GM21381 (cell line): ENCODE data around the gene GABRR3.

Source experiments
- ATAC-seq: cut with Tn5 transposase; IDR thresholded peaks from one replicate; pipeline ENCODE4 v1.9.1; 2021; ENCODE audit warnings: mild to moderate bottlenecking, moderate library complexity; ENCODE audit not compliant: unreplicated experiment

GABRR3 gene

DNA sequence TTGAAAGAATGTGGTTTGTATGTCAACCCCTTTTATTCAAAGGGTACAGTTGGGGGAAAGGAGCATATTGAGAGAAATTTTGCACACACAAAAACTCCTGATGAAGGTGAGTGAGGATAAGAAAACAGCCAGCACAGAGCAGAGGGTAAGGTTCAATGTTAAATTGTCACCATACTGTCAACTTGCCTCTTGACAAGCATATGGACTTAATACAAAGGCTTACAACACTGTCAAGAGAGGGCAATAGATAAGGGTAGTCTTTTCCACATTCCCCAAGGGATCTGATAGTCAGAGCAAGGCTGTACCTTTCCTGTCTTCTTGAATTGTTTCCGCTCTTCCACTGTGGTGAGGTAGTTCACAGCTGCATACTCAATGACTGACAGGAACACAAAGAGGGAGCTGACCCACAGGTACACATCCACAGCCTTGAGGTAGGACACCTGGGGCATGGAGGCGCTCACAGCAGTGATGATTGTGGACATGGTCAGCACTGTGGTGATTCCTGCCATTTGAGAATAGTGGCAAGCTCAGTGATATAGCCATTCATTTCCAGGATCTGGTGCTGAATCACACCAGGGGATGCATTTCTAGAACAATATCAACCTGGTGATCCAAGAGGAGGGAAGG is 42.5 kb downstream of the GABRR3 start:
- ATAC-seq = no peak

DNA sequence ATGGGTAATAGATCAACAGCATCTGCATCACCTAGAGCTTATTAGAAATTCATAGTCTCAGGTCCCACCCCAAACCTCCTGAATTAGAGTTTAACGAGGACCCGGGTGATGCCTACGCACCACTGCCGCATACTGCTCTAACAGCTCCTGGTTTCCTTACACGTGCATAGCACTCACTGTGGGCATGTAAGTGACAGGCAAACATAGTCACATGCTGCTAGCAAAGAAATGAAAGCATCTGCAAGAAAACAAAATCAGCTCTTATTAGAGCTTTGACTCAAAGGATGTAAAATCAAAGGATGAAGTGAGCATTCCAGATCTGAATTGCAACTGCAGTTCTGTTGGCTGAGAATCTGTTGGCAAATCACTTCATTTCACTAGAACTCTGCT is 43.8 kb downstream of the GABRR3 start:
- ATAC-seq = no peak

DNA sequence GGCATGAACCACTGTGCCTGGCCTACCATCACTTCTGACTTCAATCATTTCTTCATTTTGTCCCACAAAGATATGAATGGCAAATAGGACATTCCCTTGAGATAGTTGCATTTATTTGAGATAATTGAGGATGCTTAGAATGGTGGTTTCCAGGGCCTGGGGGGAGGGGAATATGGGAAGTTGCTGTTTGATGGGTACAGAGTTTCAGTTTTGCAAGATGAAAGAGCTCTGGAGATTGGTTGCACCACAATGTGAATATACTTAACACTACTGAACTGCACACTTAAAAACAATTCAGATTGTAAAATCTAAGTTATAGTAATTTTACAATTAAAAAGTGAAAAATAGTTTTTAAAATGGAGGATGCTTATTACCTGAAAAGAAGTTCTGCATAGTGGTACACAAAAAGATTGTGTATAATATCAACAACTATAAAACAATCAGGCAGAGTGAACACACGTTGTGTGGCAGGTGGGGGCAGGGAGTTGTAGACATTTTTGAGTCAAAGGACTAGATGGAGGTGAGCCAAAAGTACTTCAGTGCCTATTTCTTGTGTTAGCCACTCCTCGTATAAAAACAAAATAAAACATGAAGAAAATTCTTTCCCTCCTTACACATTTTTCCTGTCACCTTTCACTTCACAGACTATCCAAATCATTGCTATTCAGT is 44.4 kb downstream of the GABRR3 start:
- ATAC-seq = no peak

DNA sequence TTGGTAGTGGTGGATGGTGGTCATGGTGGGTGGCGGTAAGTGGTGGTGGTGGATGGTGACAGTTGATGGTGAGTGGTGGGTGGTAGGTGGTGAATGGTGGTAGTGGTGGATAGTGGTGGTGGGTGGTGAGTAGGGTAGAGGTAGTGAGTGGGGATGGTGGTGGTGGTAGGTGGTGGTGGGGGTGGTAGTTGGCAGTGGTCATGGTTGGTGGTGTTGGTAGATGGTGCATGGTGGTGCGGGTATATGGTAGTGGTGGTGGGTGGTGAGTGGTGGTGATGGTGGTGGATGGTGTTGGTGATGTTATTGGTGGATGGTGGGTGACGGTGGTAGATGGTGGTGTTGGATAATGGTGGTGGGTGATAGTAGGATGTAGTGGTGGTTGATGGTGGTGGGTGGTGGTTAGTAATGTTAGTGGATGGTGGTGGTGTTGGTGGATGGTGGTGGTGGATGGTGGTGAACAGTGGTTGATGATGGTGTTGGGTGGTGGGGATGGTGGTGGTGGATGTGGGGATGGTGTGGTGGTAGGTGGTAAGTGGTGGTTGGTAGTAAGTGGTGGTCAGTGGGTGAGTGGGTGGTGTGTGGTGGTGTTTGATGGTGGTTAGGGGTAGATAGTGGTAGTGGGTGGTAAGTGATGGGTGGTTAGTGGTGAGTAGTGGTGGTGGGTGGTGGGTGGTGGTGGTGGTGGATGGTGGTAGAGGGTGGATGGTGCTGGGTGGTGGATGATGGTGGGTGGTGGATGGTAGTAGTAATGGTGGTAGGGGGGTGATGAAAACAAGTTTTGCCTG is 46.1 kb downstream of the GABRR3 start:
- ATAC-seq = no peak

DNA sequence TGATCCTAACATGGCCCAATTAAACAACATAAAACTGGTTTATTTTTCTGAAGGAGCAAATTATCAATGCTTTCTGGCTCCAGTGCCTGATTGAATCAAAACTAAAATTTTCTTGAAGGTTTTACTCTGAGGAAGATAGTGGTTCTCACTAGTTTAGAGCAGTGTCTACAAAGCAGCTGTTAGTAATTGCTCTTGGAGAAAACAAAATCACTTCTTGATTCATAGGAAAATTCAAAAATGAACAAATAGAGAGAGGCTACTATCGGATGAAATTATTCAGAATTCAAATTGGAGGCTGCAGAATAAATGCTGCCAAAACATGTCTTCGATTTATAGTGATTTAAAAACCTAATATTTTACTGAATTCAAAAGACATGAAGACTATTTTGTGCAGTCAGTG is 47.8 kb downstream of the GABRR3 start:
- no peak for ATAC-seq

DNA sequence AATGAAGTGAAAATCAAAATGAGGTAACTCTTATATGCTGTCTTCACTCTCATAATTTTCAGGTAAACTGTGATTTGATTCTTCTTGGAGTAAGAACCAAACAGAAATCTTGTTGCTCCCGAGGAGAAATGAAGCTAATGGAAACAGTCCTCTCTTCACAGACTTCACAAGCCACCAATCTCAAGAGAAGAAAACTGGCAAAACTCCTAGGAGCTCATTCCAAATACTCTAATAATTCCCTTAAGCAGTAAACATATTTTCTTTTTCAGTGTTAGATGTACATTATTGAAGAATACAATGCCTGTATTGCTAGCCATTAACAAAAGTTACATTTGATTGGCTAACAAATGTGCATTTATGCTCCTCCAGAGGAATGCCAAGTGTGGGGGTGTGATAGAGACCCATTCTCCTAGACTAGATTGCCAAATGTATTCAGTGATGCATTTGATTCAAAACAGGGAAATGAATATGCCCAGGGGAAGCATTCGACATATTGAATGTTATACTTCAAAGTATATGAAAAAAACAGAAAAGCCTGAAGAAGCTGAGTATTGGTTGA is 51.1 kb downstream of the GABRR3 start:
- ATAC-seq = no peak

DNA sequence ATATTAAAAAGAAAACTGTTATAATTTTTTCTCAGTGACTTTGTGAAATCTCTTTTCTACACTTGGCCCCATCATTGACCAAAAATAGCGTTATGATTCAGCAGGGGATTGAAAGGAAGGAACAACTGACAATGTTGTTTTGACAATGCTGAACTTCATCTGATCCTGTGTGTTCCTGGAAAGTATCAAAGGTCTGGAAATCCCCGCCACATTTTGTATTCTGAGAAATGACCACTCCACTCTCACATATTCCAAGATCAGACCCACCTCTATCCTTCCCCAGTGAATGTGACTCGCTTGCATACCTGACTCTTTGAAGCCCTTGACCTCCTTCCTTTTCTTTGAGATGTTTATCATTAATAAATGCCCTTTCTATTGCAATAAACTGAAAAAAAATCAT is 53.2 kb downstream of the GABRR3 start:
- no peak for ATAC-seq

DNA sequence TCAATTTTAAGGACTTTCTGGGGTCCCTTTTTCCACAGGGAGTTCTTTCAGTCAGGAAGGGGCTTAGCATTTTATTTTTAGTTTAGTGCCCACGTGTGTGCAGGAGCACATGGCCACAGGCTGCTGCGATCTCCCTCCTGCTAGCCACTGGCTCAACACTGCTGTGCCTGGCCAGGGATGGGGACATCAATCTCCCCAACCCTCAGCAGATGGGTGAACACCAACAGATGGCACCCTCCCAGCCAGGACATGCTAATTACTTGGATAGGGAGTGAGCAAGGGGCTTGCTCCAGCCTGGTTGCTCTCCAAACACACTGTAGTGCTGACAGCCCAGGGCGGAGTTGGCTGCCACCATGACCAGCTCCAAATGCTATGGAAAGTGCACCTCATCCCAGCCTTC is 55.5 kb downstream of the GABRR3 start:
- no peak for ATAC-seq

DNA sequence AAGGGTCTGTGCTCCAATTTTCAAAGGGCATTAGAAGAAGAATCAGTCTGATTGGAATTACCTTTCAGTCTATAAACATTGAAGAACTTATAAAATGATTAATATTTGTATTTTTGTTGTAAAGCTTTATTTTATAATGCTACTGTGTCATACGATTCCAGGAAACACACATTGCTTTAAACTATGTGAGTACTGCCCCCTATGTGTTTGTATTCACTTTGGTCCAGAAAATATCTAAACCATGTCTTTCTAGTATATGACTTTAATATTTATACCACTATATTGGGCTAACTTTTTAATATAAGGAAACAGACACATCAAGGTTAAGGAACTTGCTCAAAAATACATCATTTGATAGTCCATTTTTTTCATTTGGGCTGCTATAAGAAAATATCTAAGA is 59.6 kb downstream of the GABRR3 start:
- ATAC-seq = no peak

DNA sequence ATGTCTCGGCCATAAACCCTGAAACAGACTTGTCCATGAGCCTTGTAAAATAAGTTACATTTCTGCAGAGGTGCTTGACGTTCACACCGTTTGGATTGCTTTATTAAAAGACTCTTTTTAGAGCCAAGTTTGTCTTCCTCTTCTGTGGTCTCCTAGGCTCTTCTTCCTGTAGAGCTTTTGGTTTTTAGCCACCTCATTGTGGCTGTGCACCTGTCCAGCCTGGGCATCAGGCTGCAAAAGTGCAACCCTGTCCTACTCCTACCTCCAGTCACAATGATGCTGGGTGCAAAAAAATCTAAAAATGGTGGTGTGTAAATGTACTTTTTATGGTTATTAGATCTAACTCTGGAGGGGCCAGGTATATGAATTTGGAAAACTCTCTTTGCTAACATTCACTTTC is 60.1 kb downstream of the GABRR3 start:
- no peak for ATAC-seq

DNA sequence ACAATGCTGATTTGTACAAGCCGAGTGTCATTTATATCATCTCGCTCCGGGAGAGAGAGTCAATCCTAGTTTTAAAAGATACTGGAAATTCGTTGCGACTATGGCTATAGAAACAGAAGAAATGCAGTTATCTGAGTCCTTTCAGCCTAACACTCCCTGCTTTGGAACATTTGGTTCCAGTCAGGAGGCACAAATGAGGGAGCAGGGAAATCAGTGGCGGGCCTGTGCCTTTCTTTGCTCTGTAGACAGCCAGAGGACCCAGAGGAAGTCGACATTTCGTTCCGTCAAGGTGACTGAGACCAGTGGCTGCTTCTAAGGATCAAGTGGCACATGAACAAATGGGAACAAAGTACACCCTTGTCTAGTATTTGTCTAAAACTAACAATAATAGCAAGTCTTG is 62.1 kb downstream of the GABRR3 start:
- ATAC-seq = no peak

DNA sequence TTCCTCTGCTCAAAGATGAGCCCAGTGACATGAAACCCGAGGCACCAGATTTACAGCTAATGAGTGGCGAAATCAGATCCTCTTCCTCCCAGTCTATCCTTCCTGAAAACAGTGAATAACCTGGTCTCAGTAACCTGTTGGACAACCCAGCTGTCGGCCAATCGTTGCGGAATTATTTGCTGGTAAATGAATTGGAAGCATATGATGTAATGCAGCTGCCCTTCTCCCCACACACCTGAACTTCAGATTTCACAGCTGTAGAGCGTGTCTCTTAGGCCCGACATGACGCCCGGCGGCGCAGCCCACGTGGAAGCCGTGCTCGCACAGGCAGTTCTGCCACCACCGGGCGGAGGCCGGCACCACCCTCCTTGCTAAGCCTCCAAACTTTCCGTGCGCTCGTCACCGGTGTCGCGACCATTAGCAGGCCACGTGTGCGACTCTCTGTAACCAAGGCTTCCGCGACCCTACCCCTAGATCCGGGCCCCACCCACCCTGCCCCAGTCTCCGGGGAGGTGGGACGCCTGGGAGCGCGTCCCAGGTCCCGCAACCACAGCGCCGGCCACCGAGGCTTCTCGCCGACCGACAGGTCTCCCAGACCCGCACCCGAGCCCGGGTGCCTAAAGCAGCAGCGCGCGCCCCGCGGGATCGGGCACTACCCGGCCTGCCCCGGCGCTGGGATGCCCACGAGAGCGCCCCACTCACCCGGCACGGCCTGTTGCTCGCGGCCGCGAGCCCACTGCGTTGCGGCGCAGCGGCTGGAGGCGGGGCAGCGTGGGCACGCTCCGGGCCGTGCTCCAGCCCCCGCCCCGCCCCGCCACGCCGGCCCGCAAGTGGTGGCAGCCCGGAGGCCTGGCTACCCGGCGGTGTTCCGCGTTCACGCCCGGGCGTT is 63.2 kb downstream of the GABRR3 start, which contains the start of gene RIOX2:
TSS of gene RIOX2 (minus strand) at position 753 of the 889 bp plus-strand sequence. CDS start 4,838 bp downstream, outside the sequence.
- ATAC-seq = peak; percentile 92

DNA sequence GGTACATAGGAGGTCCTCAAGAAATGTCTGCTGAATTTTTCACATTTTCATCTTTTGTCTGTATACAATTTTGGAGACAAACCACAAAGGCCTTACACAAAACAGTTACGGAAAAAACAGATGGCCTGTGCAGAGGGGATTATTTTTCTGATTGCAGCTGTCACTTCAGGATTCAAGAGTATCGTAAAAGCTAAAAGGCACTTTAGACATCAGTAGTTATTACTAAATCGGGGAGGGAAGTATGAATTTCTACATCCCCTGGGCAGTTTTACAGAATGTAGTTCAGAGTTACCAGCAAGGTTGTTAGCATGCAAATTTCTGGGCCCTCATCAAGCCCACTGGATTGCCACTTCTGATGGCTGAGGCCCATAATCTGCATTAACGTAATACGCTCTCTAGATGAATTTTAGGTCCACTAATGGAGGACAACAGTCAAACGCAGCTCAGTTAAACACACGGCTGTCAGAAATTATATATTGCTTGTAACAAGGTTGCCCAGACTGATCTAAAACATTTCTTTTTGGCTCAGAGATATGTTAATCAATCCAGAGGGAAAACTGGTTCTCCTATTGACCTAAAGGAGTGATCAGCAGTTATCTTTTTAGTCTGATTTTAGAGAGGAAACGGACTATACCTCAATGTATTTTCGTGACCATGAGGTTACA is 64.0 kb downstream of the GABRR3 start:
- no peak for ATAC-seq

DNA sequence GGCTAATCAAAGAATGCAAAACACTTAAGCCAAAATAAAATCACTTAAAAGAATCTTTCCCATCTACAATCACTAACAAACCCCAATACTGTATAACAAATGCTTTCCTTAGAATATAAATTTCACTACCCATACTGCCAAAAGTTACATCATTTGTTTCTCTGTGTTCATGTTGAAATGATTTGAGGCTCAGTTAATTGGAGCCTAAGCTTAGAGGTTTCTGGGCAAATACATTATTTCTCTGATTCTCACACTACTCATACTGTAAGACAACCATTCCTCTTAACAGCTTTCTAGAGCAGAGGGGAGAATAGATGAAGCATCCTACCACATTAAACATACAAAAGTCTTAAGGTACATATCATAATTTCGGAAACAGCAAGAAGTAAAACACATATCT is 65.0 kb downstream of the GABRR3 start:
- ATAC-seq = no peak

DNA sequence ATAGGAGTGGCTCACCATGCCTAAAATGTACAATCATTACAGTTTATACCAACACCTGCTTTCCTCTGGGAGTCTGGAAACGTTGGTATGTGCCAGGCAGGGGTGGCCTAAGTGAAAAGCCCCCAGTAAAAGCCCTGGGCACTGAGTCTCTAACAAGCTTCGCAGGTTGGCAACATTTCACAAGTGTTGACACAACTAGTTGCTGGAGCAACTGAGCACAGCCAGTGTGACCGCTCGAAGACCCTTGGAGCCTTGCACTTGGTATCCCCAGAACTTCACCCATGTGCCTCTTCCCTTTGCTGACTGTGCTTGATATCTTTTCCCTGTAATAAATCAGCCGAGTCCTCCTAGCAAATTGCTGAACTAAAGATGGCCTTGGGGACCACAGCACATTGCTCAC is 65.6 kb downstream of the GABRR3 start:
- ATAC-seq = no peak

DNA sequence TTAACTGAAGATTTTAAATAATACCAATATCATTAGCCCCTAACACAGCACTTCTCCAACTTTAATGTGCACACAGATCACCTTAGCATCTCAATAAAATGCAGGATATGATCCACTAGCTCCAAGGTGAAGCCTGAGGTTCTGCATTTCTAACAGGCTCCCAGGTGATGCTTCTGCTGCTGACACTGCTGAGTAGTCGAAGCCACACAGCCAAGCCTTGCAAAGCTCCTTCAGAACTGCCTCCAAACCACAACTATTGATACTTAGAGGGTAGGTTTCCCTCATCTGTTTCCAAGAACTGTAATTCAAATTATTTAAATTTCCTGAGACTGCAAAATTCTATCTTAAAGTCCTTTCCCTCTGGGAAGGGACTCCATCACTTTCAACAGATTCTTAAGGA is 66.7 kb downstream of the GABRR3 start:
- no peak for ATAC-seq

DNA sequence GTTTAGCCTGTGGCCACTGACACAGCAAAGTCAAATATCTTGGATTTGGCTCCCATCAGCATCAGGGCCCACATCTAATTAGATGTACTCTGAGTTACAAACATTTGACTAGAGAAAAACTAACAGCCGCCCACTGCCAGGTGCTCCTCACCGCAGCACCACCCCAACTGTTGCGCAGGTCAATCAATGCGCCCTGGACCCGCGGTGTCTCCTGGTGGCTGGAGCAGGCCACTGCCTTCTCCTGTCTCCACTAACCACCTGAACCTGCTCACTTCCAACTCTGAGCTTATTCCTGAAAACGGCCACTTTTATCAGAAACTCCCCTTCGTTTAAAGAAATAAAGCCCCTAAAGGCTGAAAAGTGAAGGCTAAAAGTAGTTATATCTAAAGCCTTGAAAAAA is 67.1 kb downstream of the GABRR3 start:
- no peak for ATAC-seq

DNA sequence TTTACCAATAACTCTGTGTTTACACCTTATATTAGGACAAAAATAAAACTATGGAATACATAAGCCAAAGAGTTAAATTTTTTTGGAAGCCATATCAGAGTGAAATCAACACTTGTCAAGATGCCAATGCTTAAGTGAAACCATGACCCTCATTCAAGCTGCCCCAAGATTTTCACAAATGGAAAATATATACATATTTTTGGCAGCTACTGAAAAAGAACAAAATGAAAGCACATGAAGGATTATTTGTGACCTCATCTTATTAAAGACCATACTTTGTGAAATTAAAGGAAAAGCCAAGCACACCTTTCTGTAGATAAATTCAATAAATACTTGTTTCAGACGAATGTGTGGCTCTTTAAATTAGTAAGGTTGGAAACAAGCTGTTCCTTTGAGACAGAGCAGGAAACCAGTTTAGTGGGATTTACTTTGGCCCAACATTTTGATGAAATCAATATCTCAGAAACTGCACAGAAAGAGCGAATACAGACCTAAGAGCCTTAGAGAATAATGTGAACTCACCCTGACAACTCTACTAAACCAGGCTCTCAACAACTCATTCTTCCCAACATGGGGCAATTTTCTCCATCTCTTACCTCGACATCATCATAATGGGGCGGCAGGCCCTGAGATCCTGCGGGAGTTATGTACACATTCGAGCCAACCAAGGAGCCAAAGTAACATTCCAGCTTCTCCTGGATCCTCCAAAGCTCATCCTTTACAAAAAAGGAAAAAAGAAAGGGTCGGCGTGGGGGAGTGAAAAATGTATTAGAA is 73.9 kb downstream of the GABRR3 start:
- no peak for ATAC-seq

DNA sequence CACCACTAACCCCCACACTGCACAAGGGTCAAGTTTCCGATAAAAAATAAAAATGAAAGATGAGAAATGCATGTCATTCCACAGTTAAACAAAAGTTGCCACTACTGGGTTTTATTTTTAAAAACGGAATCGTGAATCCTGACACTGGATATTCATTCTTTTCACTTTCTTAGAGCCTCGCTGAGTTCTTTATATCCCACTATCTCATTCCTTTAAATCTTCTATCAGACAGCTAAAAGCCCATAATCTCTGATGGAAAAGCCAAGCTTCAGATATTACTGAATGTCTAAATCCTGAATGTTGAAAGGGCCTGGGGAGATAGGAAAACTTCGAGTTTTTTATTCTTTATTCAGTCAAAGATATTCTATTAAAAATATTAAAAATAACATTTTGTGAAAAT is 74.6 kb downstream of the GABRR3 start:
- no peak for ATAC-seq

DNA sequence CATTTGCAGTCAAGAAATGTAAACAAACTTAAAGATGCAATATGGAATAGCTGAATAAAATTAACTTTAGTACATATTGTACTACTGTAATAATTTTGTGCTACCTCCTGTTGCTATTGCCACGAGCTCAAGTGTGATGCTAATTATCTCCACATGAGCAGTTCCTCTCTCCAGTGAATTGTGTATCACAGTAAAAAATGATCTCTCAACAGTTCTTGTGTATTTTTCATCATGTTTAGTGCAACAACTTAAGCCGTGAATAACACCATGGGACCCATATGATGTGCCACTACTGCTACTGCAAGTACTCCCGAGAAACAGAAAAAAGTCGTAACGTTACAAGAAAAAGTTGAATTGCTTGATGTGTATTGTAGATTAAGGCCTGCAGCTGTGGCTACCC is 75.2 kb downstream of the GABRR3 start:
- no peak for ATAC-seq
